ENCODE measurements around the gene GLYATL1. TPM values are rescaled to one million over a fixed set of nuclear protein-coding genes. Genes with fewer than 3 reads are reported as not detected.

The GLYATL1 gene
- total RNA-seq, 4 donors from 2014 or later, result 0.30 to 6.8 (median 2.3) TPM

GRCh38 chr11:58957922-58958321 lies 18.6 kb downstream of the GLYATL1 start:
- intact Hi-C loops (cut with DNase I; ENCODE audit: low total_unique reads), result loop anchor here (10.0 kb wide), 1 partner anchor 1283 kb away; no protein-coding TSS in a partner anchor
- TF ChIP-seq CTCF (IDR thresholded peaks at IDR 0.05) (no peak), POLR2A (IDR thresholded peaks at IDR 0.05) (no peak)
- no peak for DNase-seq (ENCODE audit: low spot score in 2 of 2)
- no peak overlapping the region for H3K4me3 ChIP-seq (ENCODE audit: low read depth, poor library complexity, severe bottlenecking)
- WGBS, 2 donors, result 45 to 54% methylated on average over 5 of the region's 5 CpGs

- TF ChIP-seq POLR2A (IDR thresholded peaks at IDR 0.05) (no peak), CTCF (IDR thresholded peaks at IDR 0.05) (no peak)
- intact Hi-C loops (cut with DNase I; ENCODE audit: low total_unique reads), result loop anchor here (10.0 kb wide), 1 partner anchor 1284 kb away; no protein-coding TSS in a partner anchor
- DNase-seq (ENCODE audit: low spot score in 2 of 2), result no peak
- 38 to 47% methylated on average over 2 of the region's 2 CpGs for WGBS, 2 donors
- no peak overlapping the region for H3K4me3 ChIP-seq (ENCODE audit: low read depth, poor library complexity, severe bottlenecking)
These were observed 19.2 kb downstream of the GLYATL1 start for GRCh38 chr11:58958500-58958899.

- intact Hi-C loops (cut with DNase I; ENCODE audit: low total_unique reads), result no loop called here
- TF ChIP-seq CTCF (IDR thresholded peaks at IDR 0.05), result no peak
- no peak for TF ChIP-seq POLR2A (IDR thresholded peaks at IDR 0.05)
- 19 to 23% methylated on average over 27 of the region's 27 CpGs for WGBS, 2 donors
- no peak overlapping the region for H3K4me3 ChIP-seq (ENCODE audit: low read depth, poor library complexity, severe bottlenecking)
- no peak for DNase-seq (ENCODE audit: low spot score in 2 of 2)
These were observed 24.3 kb downstream of the GLYATL1 start for GRCh38 chr11:58963551-58964104.

GRCh38 chr11:58965246-58965985 lies 26.1 kb downstream of the GLYATL1 start:
- intact Hi-C loops (cut with DNase I; ENCODE audit: low total_unique reads), result no loop called here
- no peak overlapping the region for H3K4me3 ChIP-seq (ENCODE audit: low read depth, poor library complexity, severe bottlenecking)
- WGBS, 2 donors, result 57 to 59% methylated on average over 6 of the region's 6 CpGs
- TF ChIP-seq CTCF (IDR thresholded peaks at IDR 0.05), result no peak
- no peak for TF ChIP-seq POLR2A (IDR thresholded peaks at IDR 0.05)
- DNase-seq (ENCODE audit: low spot score in 2 of 2), result no peak

- intact Hi-C loops (cut with DNase I; ENCODE audit: low total_unique reads), result no loop called here
- no peak for DNase-seq (ENCODE audit: low spot score in 2 of 2)
- WGBS, 2 donors, result 28 to 54% methylated on average over 23 to 26 of the region's 26 CpGs
- H3K4me3 ChIP-seq (ENCODE audit: low read depth, poor library complexity, severe bottlenecking), result no peak overlapping the region
- TF ChIP-seq CTCF (IDR thresholded peaks at IDR 0.05) (no peak), POLR2A (IDR thresholded peaks at IDR 0.05) (no peak)
These were observed 29.0 kb downstream of the GLYATL1 start for GRCh38 chr11:58968251-58968711.
